A673 (cell line): ENCODE results near the gene VWF. TPM values are rescaled to one million over a fixed set of nuclear protein-coding genes. Genes with fewer than 3 reads are reported as not detected.

ENCODE experiments used
- BruUV-seq: library from RNA; stranded (reverse); fragments of 400-500 nt; replicated peaks from 2 replicates; lab custom pipeline; 2021; lab: Mats Ljungman, UMichigan
- CTCF ChIA-PET: fragments of 300-600 bp; sonication (Branson Sonifier 250); formaldehyde crosslinking; loops from one replicate; lab custom pipeline; 2022; ENCODE audit warnings: antibody characterized with exemption; lab: Charles Lee
- POLR2A ChIA-PET: fragments of 300-600 bp; sonication (Branson Sonifier 250); formaldehyde crosslinking; loops from one replicate; lab custom pipeline; 2022; ENCODE audit warnings: antibody characterized with exemption; ENCODE audit not compliant: low non-redundant PET; lab: Charles Lee
- DNase-seq: peaks from one replicate; pipeline ENCODE4 v3.0.0-alpha.2; 2015; ENCODE audit warnings: low spot score
- H3K27ac ChIP-seq: fragments of 200-600 bp; sonication (generic); 2 replicates; pipeline ENCODE4 v1.5.1; 2016; ENCODE audit warnings: mixed run types, low read depth, mild to moderate bottlenecking, mixed read lengths, antibody characterized with exemption, low read length; ENCODE audit not compliant: poor library complexity, severe bottlenecking
- H3K27me3 ChIP-seq: fragments of 200-600 bp; sonication (generic); replicated peaks from 2 replicates; pipeline ENCODE4 v1.6.1; 2017; ENCODE audit warnings: mixed run types, low read depth, mild to moderate bottlenecking, mixed read lengths, antibody characterized with exemption, low read length; ENCODE audit not compliant: insufficient read depth, poor library complexity
- H3K36me3 ChIP-seq: fragments of 200-600 bp; sonication (generic); 2 replicates; pipeline ENCODE4 v1.6.1; 2016; ENCODE audit warnings: mixed run types, mild to moderate bottlenecking, mixed read lengths, antibody characterized with exemption, low read length; ENCODE audit not compliant: insufficient read depth, poor library complexity, severe bottlenecking
- H3K4me1 ChIP-seq: fragments of 200-600 bp; sonication (generic); 2 replicates; pipeline ENCODE4 v1.6.1; 2017; ENCODE audit warnings: mixed run types, mild to moderate bottlenecking, mixed read lengths, antibody characterized with exemption, low read length; ENCODE audit not compliant: insufficient read depth, poor library complexity, severe bottlenecking
- H3K4me3 ChIP-seq: fragments of 200-600 bp; sonication (generic); 2 replicates; pipeline ENCODE4 v1.5.1; 2016; ENCODE audit warnings: low read depth, mixed run types, mild to moderate bottlenecking, mixed read lengths, low read length; ENCODE audit not compliant: poor library complexity, severe bottlenecking
- H3K9me3 ChIP-seq: fragments of 200-600 bp; sonication (generic); 2 replicates; pipeline ENCODE4 v1.6.1; 2016; ENCODE audit warnings: mixed run types, low read depth, mild to moderate bottlenecking, mixed read lengths, antibody characterized with exemption, low read length; ENCODE audit not compliant: poor library complexity, severe bottlenecking
- CTCF ChIP-seq: fragments of 300-800, 200-600 bp; sonication (generic); conservative IDR thresholded peaks from 2 replicates; pipeline ENCODE4 v1.5.1; 2017; ENCODE audit warnings: low read depth, mild to moderate bottlenecking, antibody characterized with exemption, low read length, moderate library complexity, mixed read lengths
- EZH2 ChIP-seq: fragments of 200-600 bp; sonication (generic); IDR thresholded peaks from 2 replicates; pipeline ENCODE4 v1.6.1; 2017; ENCODE audit warnings: borderline replicate concordance, low read depth, mild to moderate bottlenecking, mixed read lengths, antibody characterized with exemption, low read length; ENCODE audit not compliant: poor library complexity, severe bottlenecking
- intact Hi-C: fragments of 100-400 bp; cut with micrococcal nuclease; formaldehyde crosslinking; loops from one replicate; pipeline ENCODE4 v1.10.0; 2022; ENCODE audit not compliant: unreplicated experiment
- total RNA-seq: library from RNA; stranded (reverse); gene quantifications from 2 replicates; pipeline ENCODE4 v1.2.3, GENCODE V29; 2021

Gene VWF
- total RNA-seq, 1 experiment from 2014 or later, result not detected

GRCh38 chr12:6097411-6097810 is 27.1 kb downstream of the VWF start:
- Histone ChIP-seq H3K36me3 (no peaks in the 10 kb centered on the region), H3K4me3 (no peak overlapping the region), H3K27me3 (peaks cover 3% of the 10 kb centered on the region), H3K4me1 (no peaks in the 10 kb centered on the region), H3K27ac (no peak overlapping the region), H3K9me3 (no peaks in the 10 kb centered on the region)
- DNase-seq, result no peak
- TF ChIP-seq EZH2 (no peak), CTCF (no peak)
- intact Hi-C loops, result no loop called here
- no TSS peak for BruUV-seq
- CTCF ChIA-PET, result no interaction called here
- POLR2A ChIA-PET, result no interaction called here

- Histone ChIP-seq H3K27me3 (peaks cover 3% of the 10 kb centered on the region), H3K36me3 (no peaks in the 10 kb centered on the region), H3K4me1 (no peaks in the 10 kb centered on the region), H3K4me3 (no peak overlapping the region), H3K27ac (no peak overlapping the region), H3K9me3 (no peaks in the 10 kb centered on the region)
- TF ChIP-seq CTCF (no peak), EZH2 (no peak)
- intact Hi-C loops, result no loop called here
- CTCF ChIA-PET, result no interaction called here
- DNase-seq, result no peak
- POLR2A ChIA-PET, result no interaction called here
- BruUV-seq, result no TSS peak
Measured at GRCh38 chr12:6096527-6096926, 27.9 kb downstream of the VWF start.

- H3K36me3 ChIP-seq, result no peaks in the 10 kb centered on the region
- intact Hi-C loops, result no loop called here
- POLR2A ChIA-PET, result no interaction called here
- DNase-seq, result no peak
- H3K27ac ChIP-seq, result no peak overlapping the region
- peaks cover 3% of the 10 kb centered on the region for H3K27me3 ChIP-seq
- no peaks in the 10 kb centered on the region for H3K4me1 ChIP-seq
- no peaks in the 10 kb centered on the region for H3K9me3 ChIP-seq
- H3K4me3 ChIP-seq, result no peak overlapping the region
- BruUV-seq, result no TSS peak
- no peak for TF ChIP-seq CTCF
- TF ChIP-seq EZH2, result no peak
- CTCF ChIA-PET, result no interaction called here
Measured at GRCh38 chr12:6095269-6095668, 29.2 kb downstream of the VWF start.
